GM19467 (cell line): ENCODE data around the gene FAR1.

Experiments used
- ATAC-seq: cut with Tn5 transposase; IDR thresholded peaks from one replicate; pipeline ENCODE4 v1.9.1; 2021; ENCODE audit warnings: mild to moderate bottlenecking, moderate library complexity; ENCODE audit not compliant: unreplicated experiment

FAR1 gene

DNA sequence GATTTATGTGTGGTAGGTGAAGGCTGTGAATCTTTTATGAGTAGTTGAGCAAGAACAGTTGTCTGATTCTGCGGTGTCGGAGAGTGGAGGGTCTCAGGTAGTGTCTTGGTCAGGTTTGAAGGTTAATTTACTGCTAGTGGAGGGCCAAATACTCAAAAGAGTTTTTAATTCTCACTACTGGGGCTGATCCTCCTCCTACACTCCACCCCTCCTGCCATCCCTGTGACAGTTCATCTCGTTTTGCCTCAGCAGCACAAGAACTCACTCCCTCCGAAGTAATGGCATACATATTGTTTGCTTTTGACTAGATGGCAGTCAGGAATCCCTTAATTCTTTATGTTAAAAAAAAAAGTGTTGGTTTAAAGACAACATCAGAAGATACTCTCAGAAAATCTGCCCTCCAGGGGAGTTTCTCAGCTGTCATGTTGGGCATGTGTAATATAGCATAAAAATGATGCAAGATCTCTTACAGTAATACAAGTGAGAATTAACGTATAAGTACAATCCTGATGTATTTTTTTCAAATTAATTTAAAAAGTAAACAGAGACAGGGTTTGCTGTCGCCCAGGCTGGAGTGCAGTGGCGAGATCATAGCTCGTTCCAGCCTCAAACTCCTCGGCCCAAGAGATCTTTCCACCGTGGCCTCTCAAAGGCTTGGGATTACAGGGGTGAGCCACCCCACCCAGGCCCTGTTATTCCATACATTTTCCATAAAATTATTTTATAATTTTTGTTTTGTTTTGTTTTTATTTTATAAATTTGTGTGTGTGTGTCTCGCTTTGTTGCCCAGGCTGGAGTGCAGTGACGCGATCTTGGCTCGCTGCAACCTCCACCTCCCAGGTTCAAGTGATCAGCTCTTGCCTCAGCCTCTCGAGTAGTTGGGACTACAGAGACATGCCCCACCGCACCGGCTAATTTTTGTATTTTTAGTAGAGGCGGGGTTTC lies 1.3 kb downstream of the FAR1 start:
- no peak for ATAC-seq

DNA sequence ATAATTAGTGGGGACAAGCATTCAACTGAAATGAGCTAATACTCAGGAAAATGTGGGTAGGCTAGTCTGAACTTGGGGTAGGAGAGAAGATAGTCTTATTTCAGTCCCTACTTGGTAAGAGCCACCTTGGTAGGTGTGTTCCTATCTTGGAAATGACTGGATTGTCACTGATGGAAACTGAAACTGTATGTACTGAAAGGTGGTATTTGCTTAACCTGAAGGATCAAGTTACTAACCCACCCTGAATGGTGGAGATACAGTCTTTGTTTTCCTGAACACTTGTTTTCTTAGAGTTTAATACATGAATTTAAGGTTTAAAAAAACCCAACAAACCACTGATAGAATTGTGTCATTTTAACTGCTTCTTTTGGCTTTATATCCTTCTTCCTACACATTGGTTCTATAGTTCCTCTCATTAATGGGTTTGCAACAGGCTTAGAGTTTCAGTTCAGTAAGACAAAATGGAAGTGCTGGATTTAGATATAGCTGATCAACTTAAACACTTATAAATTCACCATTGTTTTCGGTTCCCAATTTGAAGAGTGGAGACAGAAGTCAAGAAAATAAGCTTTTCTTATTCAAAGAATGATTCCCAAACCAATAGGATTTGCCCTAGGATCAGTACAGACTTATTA lies 4.2 kb downstream of the FAR1 start:
- no peak for ATAC-seq

DNA sequence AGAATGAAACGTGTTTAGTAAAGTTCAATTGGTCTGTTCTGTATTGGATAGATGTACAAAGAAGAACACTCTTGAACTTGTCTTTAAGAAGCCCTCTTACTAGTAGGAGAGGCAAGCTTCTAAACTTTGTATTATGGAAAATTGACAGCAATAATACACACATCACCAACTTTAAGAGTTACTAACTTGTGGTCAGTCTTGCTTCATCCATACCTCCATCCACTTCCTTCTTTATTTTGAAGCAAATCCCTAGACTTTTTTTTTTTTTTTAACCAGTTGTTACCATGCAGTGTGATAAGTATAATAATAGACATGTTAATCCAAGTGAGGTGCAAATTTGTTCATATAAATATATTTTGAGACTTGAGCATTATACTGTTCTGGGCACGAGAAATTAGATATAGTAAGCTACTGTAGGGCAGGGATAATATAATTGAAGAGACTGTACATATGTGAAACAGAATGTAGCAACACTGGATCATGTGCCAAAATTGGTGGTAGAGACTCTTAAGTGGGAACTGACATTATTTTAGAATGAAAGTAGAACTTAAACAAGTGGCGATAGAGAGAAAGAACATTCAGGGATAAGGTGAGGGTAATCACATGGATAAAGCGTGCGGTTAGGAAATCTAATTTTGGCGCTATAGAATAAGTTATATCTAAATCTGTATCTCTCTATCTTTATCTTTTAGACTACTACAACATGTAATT lies 6.5 kb downstream of the FAR1 start:
- ATAC-seq = no peak

DNA sequence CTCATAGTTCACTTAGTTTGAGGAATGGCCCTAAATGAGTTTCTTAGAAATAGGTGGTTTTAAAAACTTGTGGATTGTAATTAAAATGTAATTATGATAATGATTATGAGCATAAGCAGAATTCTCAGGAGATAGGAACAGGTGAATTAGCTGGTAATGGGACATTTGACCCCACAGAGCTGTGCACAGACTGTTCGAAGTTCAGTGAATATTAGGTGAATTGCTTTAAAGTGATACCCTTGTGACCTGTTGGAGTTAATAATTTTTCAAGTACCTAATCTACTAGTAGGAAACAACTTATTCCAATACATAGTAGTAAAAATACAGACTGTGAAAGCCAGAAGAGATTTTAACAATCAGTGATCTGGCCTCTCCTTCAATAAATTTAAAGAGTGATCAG lies 8.1 kb downstream of the FAR1 start:
- no peak for ATAC-seq

DNA sequence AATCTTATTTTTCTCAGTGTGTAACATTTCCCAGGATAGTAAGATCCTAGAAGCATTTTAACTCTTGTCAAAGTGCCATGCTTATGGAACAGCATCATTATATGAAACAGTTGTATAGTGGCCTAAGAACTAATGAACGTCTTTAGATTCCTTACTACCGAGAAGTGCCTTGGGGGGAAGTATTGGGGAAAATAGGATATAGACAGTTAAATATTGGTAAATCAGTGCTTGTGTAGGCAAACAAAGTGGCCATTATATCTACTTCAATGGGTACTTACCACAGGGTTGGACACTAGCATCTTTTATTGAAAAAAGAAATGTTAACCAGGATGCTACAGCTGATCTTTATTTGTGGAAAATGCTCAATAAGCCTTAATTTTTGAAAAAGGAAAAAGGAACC lies 11.3 kb downstream of the FAR1 start:
- ATAC-seq = no peak

DNA sequence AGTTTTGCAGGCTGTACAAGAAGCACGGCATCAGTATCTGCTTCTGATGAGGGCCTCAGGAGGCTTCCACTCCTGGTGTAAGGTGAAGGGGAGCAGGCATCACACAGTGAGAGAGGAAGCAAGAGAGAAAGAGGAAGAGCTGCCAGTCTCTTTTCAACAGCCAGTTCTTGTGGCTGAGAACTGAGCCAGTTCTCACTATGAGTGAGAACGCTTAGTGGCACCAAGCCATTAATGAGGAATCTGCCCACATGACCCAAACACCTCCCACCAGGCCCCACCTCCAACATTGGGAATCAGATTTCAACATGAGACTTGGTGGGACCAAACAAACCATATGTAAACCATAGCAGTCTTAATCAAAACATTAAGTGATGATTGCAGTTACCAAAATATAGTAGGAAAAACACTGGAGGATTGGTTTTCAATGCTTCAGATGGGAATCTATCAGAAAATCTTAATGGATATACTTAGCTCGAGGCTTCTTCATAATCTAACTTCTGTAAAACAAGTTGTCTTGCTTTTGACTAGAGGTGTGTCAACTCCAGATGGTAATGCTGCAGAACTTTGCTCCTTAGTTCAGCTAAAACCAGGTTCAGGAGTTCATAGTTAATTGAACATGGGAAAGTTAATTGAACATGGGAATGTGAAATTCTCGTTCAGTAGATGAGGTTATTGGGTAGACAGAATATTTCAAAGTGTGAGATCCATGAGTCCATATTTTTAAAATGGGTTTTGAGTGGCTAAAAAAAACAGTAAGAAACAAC lies 12.2 kb downstream of the FAR1 start:
- peak; percentile 68 for ATAC-seq

GRCh38 chr11:13681446-13681845 lies 13.0 kb downstream of the FAR1 start:
- no peak for ATAC-seq

GRCh38 chr11:13682212-13682611 lies 13.7 kb downstream of the FAR1 start:
- ATAC-seq = no peak

DNA sequence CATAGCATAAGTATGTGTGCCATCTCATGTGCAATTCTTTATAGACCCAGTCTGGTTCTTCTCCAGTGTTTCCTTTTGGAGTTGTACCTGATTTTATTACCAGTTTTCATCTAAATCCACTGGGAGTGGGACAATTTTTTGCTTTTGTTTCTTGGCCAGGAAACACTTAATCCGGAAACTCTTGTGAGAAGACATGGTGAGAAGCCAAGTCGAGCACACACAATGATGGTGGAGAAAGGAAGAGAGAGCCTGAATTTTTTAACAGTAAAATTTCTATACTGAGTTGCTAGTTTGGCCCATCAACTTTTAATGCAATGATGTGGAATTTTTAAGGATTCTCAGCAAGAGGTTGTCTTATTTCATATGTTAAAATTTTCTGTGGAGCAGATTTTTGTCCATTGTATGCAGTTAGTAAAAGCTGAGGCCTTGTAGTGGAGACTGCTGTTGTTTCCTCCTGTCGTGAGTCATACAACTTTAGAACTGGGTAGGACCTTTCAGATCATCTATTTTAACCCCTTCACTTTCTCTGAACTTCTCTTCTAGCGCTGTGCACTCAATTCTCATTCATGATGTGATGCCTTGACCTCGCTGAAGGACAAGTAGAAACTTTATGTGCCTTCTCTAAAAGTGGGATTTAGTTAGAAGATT lies 17.1 kb downstream of the FAR1 start:
- no peak for ATAC-seq

- ATAC-seq = no peak
Measured at GRCh38 chr11:13686776-13687175, 18.3 kb downstream of the FAR1 start.

DNA sequence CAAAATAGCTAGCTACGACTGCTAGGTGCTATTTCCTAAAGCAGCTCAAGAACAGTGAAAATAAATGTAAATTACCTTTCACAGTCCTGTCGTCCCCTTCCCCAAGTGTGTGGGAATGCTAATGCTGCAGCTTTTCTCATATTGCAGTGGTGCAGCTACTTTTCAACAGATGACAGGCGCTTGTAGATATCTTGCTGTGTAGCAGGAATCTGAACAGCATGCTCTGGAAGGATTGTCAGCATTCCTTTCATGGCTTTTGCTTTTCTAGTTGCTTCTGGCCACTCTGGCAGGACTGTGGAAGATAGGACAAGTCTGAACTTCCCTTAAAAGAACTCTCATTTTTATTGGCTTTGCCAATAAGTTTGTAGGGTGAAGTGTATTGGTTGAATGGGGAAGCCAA lies 18.8 kb downstream of the FAR1 start:
- ATAC-seq = no peak

- ATAC-seq = no peak
Measured at GRCh38 chr11:13691286-13691899, 22.9 kb downstream of the FAR1 start.

DNA sequence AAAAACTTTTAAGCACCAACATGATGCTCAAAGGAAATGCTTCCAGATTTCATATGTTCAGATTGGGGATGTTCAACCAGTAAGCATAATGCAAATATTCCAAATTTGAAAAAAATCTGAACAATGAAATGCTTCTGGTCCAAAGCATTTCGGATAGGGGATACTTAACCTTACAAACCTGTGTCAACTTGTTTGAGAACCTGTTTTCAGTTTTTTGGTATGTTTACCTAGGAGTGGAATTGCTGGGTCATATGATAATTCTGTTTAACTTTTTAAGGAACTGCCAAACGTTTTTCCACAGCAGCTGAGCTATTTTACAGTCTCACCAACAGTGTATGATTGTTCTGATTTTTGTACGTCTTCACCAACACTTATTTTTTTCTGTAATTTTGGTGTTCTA lies 23.7 kb downstream of the FAR1 start:
- no peak for ATAC-seq

DNA sequence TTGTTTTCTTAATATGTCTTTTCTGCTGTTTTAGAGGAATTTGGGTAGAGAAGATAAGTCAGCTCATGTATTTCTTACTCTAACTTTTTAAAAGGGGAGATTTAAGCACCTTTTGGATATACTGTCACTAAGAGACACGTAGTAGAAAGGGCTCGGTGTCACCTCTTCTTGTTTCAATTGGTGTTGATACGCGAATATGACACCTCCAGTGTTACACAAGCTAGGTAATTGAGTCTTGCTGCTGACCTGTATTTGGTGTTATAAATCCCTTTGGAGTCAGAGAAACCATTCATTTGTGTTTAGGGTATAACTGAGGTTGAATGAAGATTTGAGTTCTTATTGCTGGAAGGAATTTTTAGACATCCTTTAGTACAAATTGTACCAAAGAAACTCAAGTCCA lies 25.6 kb downstream of the FAR1 start:
- no peak for ATAC-seq

DNA sequence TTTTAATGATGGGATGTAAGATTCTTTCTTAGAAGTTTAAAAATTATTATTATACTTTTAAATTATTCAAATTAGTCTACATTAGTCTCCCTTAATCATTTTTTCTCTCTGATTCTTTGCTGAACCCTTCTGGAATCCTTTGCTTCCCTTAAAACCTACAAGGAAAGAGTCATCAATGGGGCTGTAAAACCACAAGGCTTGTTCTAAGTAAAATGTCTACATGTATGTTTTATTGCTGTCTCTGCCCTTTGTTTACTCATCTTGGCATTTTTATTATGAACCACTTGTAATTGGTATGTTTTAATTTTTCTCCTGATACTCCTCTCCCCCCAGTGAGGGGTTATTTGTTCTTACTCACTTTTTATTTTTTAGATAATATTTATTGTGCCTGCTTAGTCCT lies 27.4 kb downstream of the FAR1 start:
- no peak for ATAC-seq

GRCh38 chr11:13697710-13698109 lies 29.2 kb downstream of the FAR1 start:
- no peak for ATAC-seq

- no peak for ATAC-seq
Measured at GRCh38 chr11:13698132-13698531, 29.7 kb downstream of the FAR1 start.

- no peak for ATAC-seq
Measured at GRCh38 chr11:13699041-13699440, 30.6 kb downstream of the FAR1 start.

- no peak for ATAC-seq
Measured at GRCh38 chr11:13699870-13700269, 31.4 kb downstream of the FAR1 start.

DNA sequence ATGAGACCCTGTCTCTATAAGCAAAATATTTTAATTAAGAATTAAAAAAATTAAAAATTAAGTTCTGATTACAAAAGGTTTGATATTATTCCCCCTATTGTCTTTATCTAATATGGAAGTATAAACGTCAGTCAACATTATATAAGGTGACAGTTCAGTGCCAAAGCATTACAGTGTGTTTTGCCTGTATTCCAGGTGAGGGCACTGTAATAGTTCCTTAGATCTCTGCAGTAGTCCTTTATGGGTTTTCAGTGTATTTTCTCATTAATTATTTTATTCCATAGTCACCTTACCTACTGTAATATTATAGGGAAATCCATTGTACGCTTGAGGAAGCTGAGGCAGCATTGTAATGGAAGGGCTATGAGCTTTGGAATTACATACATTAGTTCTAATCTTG lies 33.0 kb downstream of the FAR1 start:
- ATAC-seq = no peak
